Measurements from ENCODE around the gene CDS2.

CDS2 gene

GRCh38 chr20:5222919-5223634 lies 96.3 kb downstream of the CDS2 start:
- peak; percentile 72 for DNase-seq (ENCODE audit: low read depth)
- TF ChIP-seq POLR2A (IDR thresholded peaks at IDR 0.05; ENCODE audit: extremely low read depth, insufficient read length) (no peak), CTCF (IDR thresholded peaks at IDR 0.05; ENCODE audit: low read depth, low read length) (peak; percentile 94), MAX (IDR thresholded peaks at IDR 0.05; ENCODE audit: low read depth, low read length) (0 out of 2 replicates have a peak, but pooled peaks have one; percentile 27)
- no peak overlapping the region for H3K4me3 ChIP-seq (ENCODE audit: low read depth, low read length)

GRCh38 chr20:5230544-5230943 lies 103.7 kb downstream of the CDS2 start:
- DNase-seq (ENCODE audit: low read depth), result no peak
- TF ChIP-seq MAX (IDR thresholded peaks at IDR 0.05; ENCODE audit: low read depth, low read length) (no peak), POLR2A (IDR thresholded peaks at IDR 0.05; ENCODE audit: extremely low read depth, insufficient read length) (no peak), MYC (IDR thresholded peaks at IDR 0.05; ENCODE audit: low read depth, low read length) (no peak), CTCF (IDR thresholded peaks at IDR 0.05; ENCODE audit: low read depth, low read length) (no peak)
- no peak overlapping the region for H3K4me3 ChIP-seq (ENCODE audit: low read depth, low read length)

DNA sequence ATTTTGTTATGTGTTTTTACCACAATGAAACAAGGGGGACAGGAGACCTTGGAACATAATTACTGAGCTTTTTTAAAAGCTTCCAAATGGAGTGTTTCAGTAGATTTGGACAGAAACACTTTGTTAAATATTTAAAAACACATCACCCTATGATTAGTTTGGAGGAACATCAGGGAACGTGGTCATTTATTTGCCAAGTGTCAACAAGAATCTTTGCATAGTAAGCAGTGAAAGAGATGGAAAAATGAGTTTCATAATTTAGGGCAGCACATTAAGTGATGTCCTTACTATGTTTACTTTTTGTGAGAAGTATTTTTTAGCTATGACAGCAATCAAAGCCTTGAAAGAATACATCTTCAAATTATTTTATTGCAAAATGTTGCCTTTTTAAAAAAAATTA lies 107.3 kb downstream of the CDS2 start:
- TF ChIP-seq POLR2A (IDR thresholded peaks at IDR 0.05; ENCODE audit: extremely low read depth, insufficient read length) (no peak), MYC (IDR thresholded peaks at IDR 0.05; ENCODE audit: low read depth, low read length) (no peak)
- DNase-seq (ENCODE audit: low read depth), result no peak
- no peak overlapping the region for H3K4me3 ChIP-seq (ENCODE audit: low read depth, low read length)

DNA sequence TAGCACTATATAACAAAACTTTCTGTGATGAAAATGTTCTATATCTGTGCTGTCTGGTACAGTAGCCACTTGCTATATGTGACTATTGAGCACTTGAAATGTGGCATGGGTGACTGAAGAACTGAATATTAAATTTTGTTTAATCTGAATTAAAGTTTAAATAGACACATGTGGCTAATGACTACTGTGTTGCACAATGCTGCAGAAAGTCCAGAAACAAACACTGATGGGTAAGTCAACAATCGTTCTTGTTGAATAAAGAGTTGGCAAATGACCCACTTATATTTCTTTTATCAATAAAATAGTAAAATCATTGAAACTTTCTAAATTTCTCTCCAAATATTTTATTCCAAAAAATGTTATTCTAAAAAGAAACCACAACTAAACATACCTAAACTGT lies 108.2 kb downstream of the CDS2 start:
- no peak overlapping the region for H3K4me3 ChIP-seq (ENCODE audit: low read depth, low read length)
- DNase-seq (ENCODE audit: low read depth), result no peak
- TF ChIP-seq POLR2A (IDR thresholded peaks at IDR 0.05; ENCODE audit: extremely low read depth, insufficient read length) (no peak), CTCF (IDR thresholded peaks at IDR 0.05; ENCODE audit: low read depth, low read length) (no peak), MAX (IDR thresholded peaks at IDR 0.05; ENCODE audit: low read depth, low read length) (no peak), MYC (IDR thresholded peaks at IDR 0.05; ENCODE audit: low read depth, low read length) (no peak)

All from NB4 (cell line).